GM12801 (cell line): Measurements from ENCODE around the gene SLITRK5.

Source experiments
- CTCF ChIP-seq: IDR thresholded peaks from one replicate; pipeline ENCODE4 v1.5.1; 2011; ENCODE audit warnings: control low read depth; ENCODE audit not compliant: insufficient read length; ENCODE audit errors: extremely low read depth

SLITRK5 gene

GRCh38 chr13:87671031-87671752, at the start of gene SLITRK5:
TSS of gene SLITRK5 (plus strand) at chr13:87671371. CDS start at chr13:87675389, 4,018 bp downstream.
- no peak for TF ChIP-seq CTCF

GRCh38 chr13:87622971-87623370, 48.2 kb upstream of the SLITRK5 start:
- TF ChIP-seq CTCF, result no peak

- no peak for TF ChIP-seq CTCF
Measured at GRCh38 chr13:87656306-87656705, 14.9 kb upstream of the SLITRK5 start.

- TF ChIP-seq CTCF, result no peak
Measured at GRCh38 chr13:87661471-87661870, 9.7 kb upstream of the SLITRK5 start.

GRCh38 chr13:87666831-87667230, 4.3 kb upstream of the SLITRK5 start:
- no peak for TF ChIP-seq CTCF

GRCh38 chr13:87667686-87668085, 3.5 kb upstream of the SLITRK5 start:
- TF ChIP-seq CTCF, result no peak

GRCh38 chr13:87669379-87669978, 1.7 kb upstream of the SLITRK5 start:
- no peak for TF ChIP-seq CTCF
